ENCODE measurements around the gene KRTAP1-4. TPM values are rescaled to one million over a fixed set of nuclear protein-coding genes. Genes with fewer than 3 reads are reported as not detected.

KRTAP1-4 gene
- polyA plus RNA-seq, 3 donors: not detected

DNA sequence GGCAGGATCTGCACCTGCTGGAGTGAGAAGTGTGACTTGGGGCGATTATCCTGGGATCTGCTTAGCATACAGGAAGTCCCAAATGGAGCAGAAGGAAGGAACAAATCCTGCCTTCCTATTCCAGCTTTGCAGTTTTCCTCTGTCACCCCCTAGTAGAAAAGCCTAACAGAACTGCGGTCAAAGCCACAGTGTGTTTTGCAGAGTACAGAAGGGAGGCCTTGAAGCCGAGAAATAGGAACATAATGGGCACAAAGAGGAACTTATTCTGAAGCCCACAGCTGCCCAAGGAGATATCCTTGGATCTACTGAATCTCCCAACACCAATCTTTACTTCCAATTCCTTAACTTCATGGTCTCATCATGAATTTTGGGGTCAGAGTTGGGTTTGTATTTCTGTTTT, 11.5 kb downstream of the KRTAP1-4 start:
- no peaks in the 10 kb centered on the region for H3K4me1 ChIP-seq (ENCODE audit: control insufficient read depth in 1 of 2, insufficient read depth in 2 of 2, low read length in 2 of 2)
- Mint-ChIP-seq H3K27ac (no peak overlapping the region), H3K4me3 (no peak overlapping the region), H3K9me3 (peaks cover 0 to 6% (median 0%) of the 10 kb centered on the region in 7 donors), H3K4me1 (no peaks in the 10 kb centered on the region), H3K27me3 (ENCODE audit: low read depth in 3 of 3) (peaks cover 0 to 2% (median 2%) of the 10 kb centered on the region in 3 donors), H3K36me3 (no peaks in the 10 kb centered on the region)
- TF ChIP-seq, protein P1, sequence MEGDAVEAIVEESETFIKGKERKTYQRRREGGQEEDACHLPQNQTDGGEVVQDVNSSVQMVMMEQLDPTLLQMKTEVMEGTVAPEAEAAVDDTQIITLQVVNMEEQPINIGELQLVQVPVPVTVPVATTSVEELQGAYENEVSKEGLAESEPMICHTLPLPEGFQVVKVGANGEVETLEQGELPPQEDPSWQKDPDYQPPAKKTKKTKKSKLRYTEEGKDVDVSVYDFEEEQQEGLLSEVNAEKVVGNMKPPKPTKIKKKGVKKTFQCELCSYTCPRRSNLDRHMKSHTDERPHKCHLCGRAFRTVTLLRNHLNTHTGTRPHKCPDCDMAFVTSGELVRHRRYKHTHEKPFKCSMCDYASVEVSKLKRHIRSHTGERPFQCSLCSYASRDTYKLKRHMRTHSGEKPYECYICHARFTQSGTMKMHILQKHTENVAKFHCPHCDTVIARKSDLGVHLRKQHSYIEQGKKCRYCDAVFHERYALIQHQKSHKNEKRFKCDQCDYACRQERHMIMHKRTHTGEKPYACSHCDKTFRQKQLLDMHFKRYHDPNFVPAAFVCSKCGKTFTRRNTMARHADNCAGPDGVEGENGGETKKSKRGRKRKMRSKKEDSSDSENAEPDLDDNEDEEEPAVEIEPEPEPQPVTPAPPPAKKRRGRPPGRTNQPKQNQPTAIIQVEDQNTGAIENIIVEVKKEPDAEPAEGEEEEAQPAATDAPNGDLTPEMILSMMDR (IDR thresholded peaks at IDR 0.05): no peak
- no peaks in the 10 kb centered on the region for H3K27me3 ChIP-seq (ENCODE audit: control insufficient read depth in 2 of 2, insufficient read depth in 2 of 2, low read length in 2 of 2)
- H3K4me2 ChIP-seq (replicated peaks; ENCODE audit: extremely low read depth, low read length, poor library complexity, severe bottlenecking): no peak overlapping the region
- H3K9ac ChIP-seq (ENCODE audit: insufficient read depth, low read length, poor library complexity, severe bottlenecking): no peak overlapping the region
- no peak for DNase-seq
- no peaks in the 10 kb centered on the region for H3K36me3 ChIP-seq (replicated peaks in 1 of 2; ENCODE audit: control insufficient read depth in 1 of 2, insufficient read depth in 2 of 2, low read length in 2 of 2)
- WGBS (ENCODE audit: insufficient coverage): no CpG with 5 or more reads among the region's 3 CpGs
- intact Hi-C loops (cut with micrococcal nuclease): no loop called here
- no peaks in the 10 kb centered on the region for H4K20me1 ChIP-seq (ENCODE audit: insufficient read depth, low read length)
- H3K4me3 ChIP-seq (replicated peaks in 1 of 3; ENCODE audit: low read depth in 2 of 3, low read length in 3 of 3): no peak overlapping the region
- H2AFZ ChIP-seq (ENCODE audit: insufficient read depth, low read depth, low read length, poor library complexity, severe bottlenecking): no peak overlapping the region
- H3K79me2 ChIP-seq (ENCODE audit: insufficient read depth, low read length): no peaks in the 10 kb centered on the region
- no peak overlapping the region for H3K27ac ChIP-seq (ENCODE audit: low read depth in 1 of 2, low read length in 2 of 2)
- H3K9me3 ChIP-seq (replicated peaks in 1 of 2; ENCODE audit: control insufficient read depth in 1 of 2, insufficient read depth in 1 of 2, low read length in 2 of 2): no peaks in the 10 kb centered on the region

DNA sequence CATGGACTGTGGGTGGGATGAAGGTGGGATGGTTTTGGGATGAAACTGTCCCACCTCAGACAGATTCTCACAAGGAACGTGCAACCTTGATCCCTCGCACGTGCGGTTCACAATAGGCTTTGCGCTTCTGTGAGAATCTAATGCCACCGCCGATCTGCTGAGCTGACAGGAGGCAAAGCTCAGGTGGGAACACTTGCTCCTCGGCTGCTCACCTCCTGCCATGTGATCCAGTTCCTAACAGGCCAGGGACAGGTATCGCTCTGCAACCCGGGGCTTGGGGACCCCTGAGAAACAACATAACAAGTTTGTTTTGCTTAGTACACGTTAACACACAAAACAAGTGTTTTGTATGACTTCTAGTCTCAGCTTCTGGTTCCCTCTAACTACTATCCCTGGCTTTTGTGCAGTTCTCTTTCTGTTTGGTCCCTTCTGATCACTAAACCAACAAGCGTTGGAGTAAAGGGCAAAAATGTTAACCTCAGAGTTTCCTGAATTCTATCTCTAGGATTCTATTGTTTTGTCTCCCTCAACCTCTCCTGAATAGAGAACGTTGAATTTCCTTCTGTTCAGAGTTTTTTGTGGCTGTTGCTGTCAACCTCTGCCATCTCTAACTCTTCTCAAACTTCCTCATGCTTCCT, 13.3 kb downstream of the KRTAP1-4 start:
- 86% methylated on average over 9 of the region's 13 CpGs for WGBS (ENCODE audit: insufficient coverage)

More for the DNA sequence above, 13.3 kb downstream of the KRTAP1-4 start:
- TF ChIP-seq, protein P1 (IDR thresholded peaks at IDR 0.05): no peak
- Histone ChIP-seq H3K79me2 (ENCODE audit: insufficient read depth, low read length) (no peaks in the 10 kb centered on the region), H3K27ac (ENCODE audit: low read depth in 1 of 2, low read length in 2 of 2) (no peak overlapping the region), H3K27me3 (ENCODE audit: control insufficient read depth in 2 of 2, insufficient read depth in 2 of 2, low read length in 2 of 2) (no peaks in the 10 kb centered on the region), H4K20me1 (ENCODE audit: insufficient read depth, low read length) (no peaks in the 10 kb centered on the region), H2AFZ (ENCODE audit: insufficient read depth, low read depth, low read length, poor library complexity, severe bottlenecking) (no peak overlapping the region), H3K36me3 (replicated peaks in 1 of 2; ENCODE audit: control insufficient read depth in 1 of 2, insufficient read depth in 2 of 2, low read length in 2 of 2) (no peaks in the 10 kb centered on the region), H3K9me3 (replicated peaks in 1 of 2; ENCODE audit: control insufficient read depth in 1 of 2, insufficient read depth in 1 of 2, low read length in 2 of 2) (no peaks in the 10 kb centered on the region), H3K4me1 (ENCODE audit: control insufficient read depth in 1 of 2, insufficient read depth in 2 of 2, low read length in 2 of 2) (no peaks in the 10 kb centered on the region), H3K9ac (ENCODE audit: insufficient read depth, low read length, poor library complexity, severe bottlenecking) (no peak overlapping the region), H3K4me3 (replicated peaks in 1 of 3; ENCODE audit: low read depth in 2 of 3, low read length in 3 of 3) (no peak overlapping the region), H3K4me2 (replicated peaks; ENCODE audit: extremely low read depth, low read length, poor library complexity, severe bottlenecking) (no peak overlapping the region)
- H3K36me3 Mint-ChIP-seq: no peaks in the 10 kb centered on the region
- intact Hi-C loops (cut with micrococcal nuclease): no loop called here
- H3K4me3 Mint-ChIP-seq: no peak overlapping the region
- H3K9me3 Mint-ChIP-seq: peaks cover 0 to 6% (median 0%) of the 10 kb centered on the region in 7 donors
- no peaks in the 10 kb centered on the region for H3K4me1 Mint-ChIP-seq
- peaks cover 0 to 2% (median 2%) of the 10 kb centered on the region in 3 donors for H3K27me3 Mint-ChIP-seq (ENCODE audit: low read depth in 3 of 3)
- H3K27ac Mint-ChIP-seq: no peak overlapping the region
- DNase-seq: no peak
